NCI-H2081 treated with DMSO at 0.1 percent for 48 hours (cell line): Measurements from ENCODE around the gene ZNF525.
A peak's percentile ranks its signal among the peaks of the same experiment; 100 is the strongest.
"Not testable (repeated sequence)": the region's sequence is repeated elsewhere in the genome, so short reads cannot be mapped to it uniquely, and the experiment has no call there.

Experiments
- DNase-seq: peaks from one replicate; lab custom pipeline; 2025; lab: John Stamatoyannopoulos, UW

The ZNF525 gene

GRCh38 chr19:53365134-53365898 lies at the start of gene ZNF525:
Gene ZNF525, plus strand, starts transcription at chr19:53365705. Its CDS starts 6,577 bp downstream, at chr19:53372282.
- DNase-seq: peak; percentile 6

- no peak for DNase-seq
These were observed 36.5 kb upstream of the ZNF525 start for GRCh38 chr19:53328967-53329366.

GRCh38 chr19:53332484-53332883 lies 33.0 kb upstream of the ZNF525 start:
- no peak for DNase-seq

- no peak for DNase-seq
These were observed 32.4 kb upstream of the ZNF525 start for GRCh38 chr19:53333066-53333462.

GRCh38 chr19:53333463-53334449 lies 31.7 kb upstream of the ZNF525 start, which contains the start of gene ZNF845:
Gene ZNF845, plus strand, starts transcription at chr19:53333749. Its CDS starts 7,559 bp downstream, at chr19:53341308.
- peak; percentile 12 for DNase-seq

GRCh38 chr19:53344403-53344802 lies 21.1 kb upstream of the ZNF525 start:
- not testable (repeated sequence) for DNase-seq

GRCh38 chr19:53355739-53356138 lies 9.8 kb upstream of the ZNF525 start:
- DNase-seq: no peak

- no peak for DNase-seq
These were observed 7.5 kb upstream of the ZNF525 start for GRCh38 chr19:53357821-53358581.

GRCh38 chr19:53360056-53360455 lies 5.4 kb upstream of the ZNF525 start:
- DNase-seq: not testable (repeated sequence)

- DNase-seq: no peak
These were observed 491 bp downstream of the ZNF525 start for GRCh38 chr19:53365899-53366493.

- no peak for DNase-seq
These were observed 6.7 kb downstream of the ZNF525 start for GRCh38 chr19:53372196-53372595.

- no peak for DNase-seq
These were observed 8.8 kb downstream of the ZNF525 start for GRCh38 chr19:53374288-53374687.

GRCh38 chr19:53374743-53375142 lies 9.2 kb downstream of the ZNF525 start:
- DNase-seq: no peak

- DNase-seq: no peak
These were observed 15.9 kb downstream of the ZNF525 start for GRCh38 chr19:53381376-53381775.

- no peak for DNase-seq
These were observed 22.7 kb downstream of the ZNF525 start for GRCh38 chr19:53388168-53388567.

GRCh38 chr19:53388904-53389303 lies 23.4 kb downstream of the ZNF525 start:
- no peak for DNase-seq

- DNase-seq: no peak
These were observed 24.1 kb downstream of the ZNF525 start for GRCh38 chr19:53389571-53389970.

- no peak for DNase-seq
These were observed 24.5 kb downstream of the ZNF525 start for GRCh38 chr19:53389978-53390377.

- no peak for DNase-seq
These were observed 29.0 kb downstream of the ZNF525 start for GRCh38 chr19:53394522-53394973.

- peak; percentile 19 for DNase-seq
These were observed 29.7 kb downstream of the ZNF525 start, which contains the start of gene ZNF765 for GRCh38 chr19:53394974-53395839. Gene ZNF765, plus strand, starts transcription at chr19:53395149. Its CDS starts 2,867 bp downstream, at chr19:53398016.
